ENCODE measurements around the gene PRR18.

DNA sequence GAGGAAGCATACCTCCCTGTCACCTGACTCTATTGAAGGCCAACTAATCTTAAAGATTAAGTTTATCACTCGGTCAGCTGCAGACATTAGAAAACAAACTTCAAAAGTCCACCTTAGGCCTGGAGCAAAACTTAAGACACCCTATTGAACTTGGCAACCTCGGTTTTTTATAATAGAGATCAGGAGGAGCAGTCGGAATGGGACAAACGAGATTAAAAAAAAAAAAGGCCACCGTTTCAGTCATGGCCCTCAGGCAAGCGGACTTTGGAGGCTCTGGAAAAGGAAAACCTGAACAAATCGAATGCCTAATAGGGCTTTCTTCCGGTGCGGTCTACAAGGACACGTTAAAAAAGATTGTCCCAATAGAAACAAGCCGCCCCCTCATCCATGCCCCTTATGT lies 7.2 kb upstream of the PRR18 start:
- TF ChIP-seq EZH2phosphoT487 (IDR thresholded peaks at IDR 0.05; ENCODE audit: borderline replicate concordance, low read length): no peak
- no peak for TF ChIP-seq CTCF (conservative IDR thresholded peaks at IDR 0.05; ENCODE audit: low read depth, low read length)

All from PC-3 (cell line).